ENCODE data around the gene ANKRD55. TPM values are rescaled to one million over a fixed set of nuclear protein-coding genes. Genes with fewer than 3 reads are reported as not detected.

Gene ANKRD55
- total and polyA plus RNA-seq, 2 of the 8 experiments (the other 6 are each of a cell fraction or from before 2014, with no cell fraction given), result not detected

DNA sequence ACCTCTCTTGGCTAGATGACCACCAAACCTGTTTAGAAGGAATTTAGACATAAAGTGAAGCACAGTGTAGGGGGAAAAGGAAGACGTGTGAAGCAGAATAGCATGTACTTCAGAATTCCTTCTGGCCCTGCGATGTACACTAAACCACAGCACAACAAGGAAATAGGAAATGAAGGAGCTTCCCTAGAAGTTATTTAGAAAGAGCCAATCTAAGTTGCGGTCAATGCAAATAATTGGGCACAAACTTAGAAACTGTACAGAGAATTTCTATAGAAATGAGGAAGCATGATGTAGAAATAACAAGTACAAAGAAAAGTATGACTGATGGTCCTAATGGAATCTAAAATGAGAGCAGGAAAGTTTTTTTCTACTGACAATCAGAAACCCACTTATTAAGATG lies 41.5 kb downstream of the ANKRD55 start (continued):
- TF ChIP-seq MAFK (IDR thresholded peaks at IDR 0.05; ENCODE audit: low read depth, low read length), result no peak
- TF ChIP-seq, protein P1, sequence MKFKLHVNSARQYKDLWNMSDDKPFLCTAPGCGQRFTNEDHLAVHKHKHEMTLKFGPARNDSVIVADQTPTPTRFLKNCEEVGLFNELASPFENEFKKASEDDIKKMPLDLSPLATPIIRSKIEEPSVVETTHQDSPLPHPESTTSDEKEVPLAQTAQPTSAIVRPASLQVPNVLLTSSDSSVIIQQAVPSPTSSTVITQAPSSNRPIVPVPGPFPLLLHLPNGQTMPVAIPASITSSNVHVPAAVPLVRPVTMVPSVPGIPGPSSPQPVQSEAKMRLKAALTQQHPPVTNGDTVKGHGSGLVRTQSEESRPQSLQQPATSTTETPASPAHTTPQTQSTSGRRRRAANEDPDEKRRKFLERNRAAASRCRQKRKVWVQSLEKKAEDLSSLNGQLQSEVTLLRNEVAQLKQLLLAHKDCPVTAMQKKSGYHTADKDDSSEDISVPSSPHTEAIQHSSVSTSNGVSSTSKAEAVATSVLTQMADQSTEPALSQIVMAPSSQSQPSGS (IDR thresholded peaks at IDR 0.05; ENCODE audit: low read length), result no peak
- TF ChIP-seq SUZ12 (IDR thresholded peaks at IDR 0.05; ENCODE audit: low read length), result no peak
- TF ChIP-seq CEBPB (IDR thresholded peaks at IDR 0.05; ENCODE audit: low read depth, low read length), result no peak
- no peak for TF ChIP-seq NRF1 (IDR thresholded peaks at IDR 0.05; ENCODE audit: low read depth, low read length)
- TF ChIP-seq GABPA (IDR thresholded peaks at IDR 0.05; ENCODE audit: borderline replicate concordance, insufficient read depth, low read length), result no peak
- TF ChIP-seq TAF7 (optimal IDR thresholded peaks at IDR 0.05; ENCODE audit: borderline replicate concordance, low read depth, low read length), result no peak
